Natural killer cell (primary cell): ENCODE results near the gene MYO1C. TPM values are rescaled to one million over a fixed set of nuclear protein-coding genes. Genes with fewer than 3 reads are reported as not detected.
"Not testable (repeated sequence)": the region's sequence is repeated elsewhere in the genome, so short reads cannot be mapped to it uniquely, and the experiment has no call there.

ENCODE experiments used
- ATAC-seq, 3 donors: fragments of 150-1000 bp in 2 of 3; fragments of 200-7000 bp in 1 of 3; cut with Tn5 transposase; 1 replicate in 1 of 3; 2 replicates in 2 of 3; pipeline ENCODE4 v1.10.0; 2021; ENCODE audit warnings: mild to moderate bottlenecking in 2 of 3, moderate library complexity in 2 of 3
- DNase-seq, 2 donors: peaks; one replicate each; pipeline versions ENCODE4 v3.0.0 to v3.0.0-alpha.2; 2013 to 2021; ENCODE audit warnings: mixed read lengths in 1 of 2
- H3K27ac ChIP-seq: one replicate; pipeline ENCODE4 v1.5.1; 2013; ENCODE audit warnings: mild to moderate bottlenecking, low read length
- H3K27me3 ChIP-seq: one replicate; pipeline ENCODE4 v1.6.1; 2013; ENCODE audit warnings: low read length; ENCODE audit not compliant: control insufficient read depth, insufficient read depth
- H3K36me3 ChIP-seq: one replicate; pipeline ENCODE4 v1.6.1; 2013; ENCODE audit warnings: low read length; ENCODE audit not compliant: control insufficient read depth, insufficient read depth
- H3K4me1 ChIP-seq: one replicate; pipeline ENCODE4 v1.6.1; 2013; ENCODE audit warnings: low read length; ENCODE audit not compliant: control insufficient read depth, insufficient read depth
- H3K4me3 ChIP-seq: one replicate; pipeline ENCODE4 v1.5.1; 2013; ENCODE audit warnings: low read length
- H3K9me3 ChIP-seq: one replicate; pipeline ENCODE4 v1.6.1; 2013; ENCODE audit warnings: low read length; ENCODE audit not compliant: control insufficient read depth, insufficient read depth
- H3K27ac Mint-ChIP-seq, 2 donors: one replicate each; pipeline ENCODE4 v1.8.0; 2022; ENCODE audit warnings: mild to moderate bottlenecking in 2 of 2, mixed read lengths in 2 of 2, moderate library complexity in 1 of 2
- H3K27me3 Mint-ChIP-seq, 2 donors: one replicate each; pipeline ENCODE4 v1.8.0; 2022; ENCODE audit warnings: low read depth in 2 of 2, mixed read lengths in 2 of 2
- H3K36me3 Mint-ChIP-seq: one replicate; pipeline ENCODE4 v1.8.0; 2022; ENCODE audit warnings: mixed read lengths
- H3K4me1 Mint-ChIP-seq, 2 donors: one replicate each; pipeline ENCODE4 v1.8.0; 2022; ENCODE audit warnings: mixed read lengths in 2 of 2
- H3K4me3 Mint-ChIP-seq: one replicate; pipeline ENCODE4 v1.8.0; 2022; ENCODE audit warnings: mild to moderate bottlenecking, moderate library complexity, mixed read lengths
- H3K9me3 Mint-ChIP-seq, 2 donors: one replicate each; pipeline ENCODE4 v1.8.0; 2022; ENCODE audit warnings: mixed read lengths in 2 of 2
- CTCF ChIP-seq: fragments of 200-600 bp; IDR thresholded peaks from one replicate; pipeline ENCODE4 v1.8.0; 2022; ENCODE audit warnings: antibody characterized with exemption
- WGBS: methylation state at CpG from one replicate; pipeline ENCODE4 v1.1.7; 2013; ENCODE audit warnings: missing lambda C conversion rate; ENCODE audit not compliant: insufficient coverage; 5-methylcytosine and 5-hydroxymethylcytosine counted together
- intact Hi-C: fragments of 100-400 bp; cut with micrococcal nuclease; formaldehyde crosslinking; loops from one replicate; pipeline ENCODE4 v1.14.2; 2022
- total RNA-seq, 4 donors: library from RNA; stranded (reverse); fragments of 120-200 nt in 1 of 4; gene quantifications; one replicate each; pipeline versions ENCODE4 v1.2.3 to v1.2.4, GENCODE V29; 2013 to 2022

MYO1C gene
- total RNA-seq, 3 donors from 2014 or later (not counting 1 experiment from before 2014, with no cell fraction given), result 4.0 to 39.6 (median 24.0) TPM

- Histone ChIP-seq H3K4me1 (peaks cover 28% of the 10 kb centered on the region), H3K4me3 (peak within 1 kb of the TSS; percentile 90), H3K27ac (peak within 1 kb of the TSS; percentile 96), H3K27me3 (peaks cover 17% of the 10 kb centered on the region), H3K9me3 (no peaks in the 10 kb centered on the region), H3K36me3 (no peaks in the 10 kb centered on the region)
- Mint-ChIP-seq H3K4me3 (peak within 1 kb of the TSS; percentile 89), H3K9me3 (no peaks in the 10 kb centered on the region), H3K4me1 (peaks cover 22 to 34% of the 10 kb centered on the region in 2 donors), H3K36me3 (no peaks in the 10 kb centered on the region), H3K27ac (peak within 1 kb of the TSS; percentile 77 to 81), H3K27me3 (peaks cover 10 to 17% of the 10 kb centered on the region in 2 donors)
- intact Hi-C loops, result loop anchor here (1.0 to 5.0 kb wide), 4 partner anchors 36 to 91 kb away; partner anchors contain the start of genes INPP5K, MYO1C and YWHAE
- TF ChIP-seq CTCF, result no peak
- under 1% methylated on average over 93 of the region's 93 CpGs for WGBS
- ATAC-seq, result peak; percentile 92 to 99 (median 93)
- peak; percentile 99 for DNase-seq
Observed at GRCh38 chr17:1455797-1456599, 36.5 kb downstream of the MYO1C start, which contains the start of gene CRK. TSS of gene CRK (minus strand) at chr17:1456232. CDS start at chr17:1456117, 115 bp downstream.

GRCh38 chr17:1455291-1455796 lies 37.1 kb downstream of the MYO1C start:
- DNase-seq (peak; percentile 43 to 60), ATAC-seq (peak; percentile 3 to 30 (median 16))
- peaks cover 22 to 34% of the 10 kb centered on the region in 2 donors for H3K4me1 Mint-ChIP-seq
- H3K4me3 Mint-ChIP-seq, result peak overlapping the region; percentile 89
- H3K36me3 ChIP-seq, result no peaks in the 10 kb centered on the region
- H3K27me3 Mint-ChIP-seq, result peaks cover 10 to 17% of the 10 kb centered on the region in 2 donors
- peak; percentile 10 for TF ChIP-seq CTCF
- peak overlapping the region; percentile 90 for H3K4me3 ChIP-seq
- no peaks in the 10 kb centered on the region for H3K36me3 Mint-ChIP-seq
- H3K27me3 ChIP-seq, result peaks cover 13% of the 10 kb centered on the region
- no peaks in the 10 kb centered on the region for H3K9me3 ChIP-seq
- peak overlapping the region; percentile 96 for H3K27ac ChIP-seq
- peaks cover 26% of the 10 kb centered on the region for H3K4me1 ChIP-seq
- no peaks in the 10 kb centered on the region for H3K9me3 Mint-ChIP-seq
- peak overlapping the region; percentile 77 to 81 for H3K27ac Mint-ChIP-seq
- 0% methylated on average over 31 of the region's 31 CpGs for WGBS
- intact Hi-C loops, result loop anchor here (5.0 kb wide), 1 partner anchor 37 kb away; the partner anchor contains the start of gene MYO1C

- Histone ChIP-seq H3K36me3 (no peaks in the 10 kb centered on the region), H3K9me3 (no peaks in the 10 kb centered on the region), H3K27ac (no peak overlapping the region), H3K4me3 (no peak overlapping the region), H3K27me3 (peaks cover 6% of the 10 kb centered on the region), H3K4me1 (peaks cover 26% of the 10 kb centered on the region)
- DNase-seq, result peak in 1 of 2 donors; percentile 19
- Mint-ChIP-seq H3K9me3 (no peaks in the 10 kb centered on the region), H3K36me3 (no peaks in the 10 kb centered on the region), H3K4me3 (peak overlapping the region; percentile 89), H3K4me1 (peaks cover 24 to 36% of the 10 kb centered on the region in 2 donors), H3K27me3 (peaks cover 5 to 9% of the 10 kb centered on the region in 2 donors), H3K27ac (peak overlapping the region; percentile 77 to 81)
- intact Hi-C loops, result no loop called here
- no peak for TF ChIP-seq CTCF
- no peak for ATAC-seq
- 87% methylated on average over 9 of the region's 9 CpGs for WGBS
Observed at GRCh38 chr17:1454541-1454940, 37.9 kb downstream of the MYO1C start.

GRCh38 chr17:1453694-1454093 lies 38.8 kb downstream of the MYO1C start:
- H3K27me3 ChIP-seq, H3K27ac ChIP-seq, H3K36me3 Mint-ChIP-seq, H3K27me3 Mint-ChIP-seq, H3K9me3 Mint-ChIP-seq, intact Hi-C loops, H3K9me3 ChIP-seq, H3K36me3 ChIP-seq, H3K4me3 ChIP-seq, DNase-seq, ATAC-seq: not testable (repeated sequence)
- peak overlapping the region; percentile 53 for H3K4me3 Mint-ChIP-seq
- peaks cover 32 to 45% of the 10 kb centered on the region in 2 donors for H3K4me1 Mint-ChIP-seq
- 94% methylated on average over 11 of the region's 11 CpGs for WGBS
- peaks cover 30% of the 10 kb centered on the region for H3K4me1 ChIP-seq
- peak overlapping the region in 1 of 2 donors; percentile 9 for H3K27ac Mint-ChIP-seq
